CD4-positive, alpha-beta T cell treated with Interferon gamma for 1 hour (primary cell): ENCODE results near the gene CD101.

Source experiments
- DNase-seq: peaks from one replicate; pipeline ENCODE4 v3.0.0-alpha.2; 2020

CD101 gene

DNA sequence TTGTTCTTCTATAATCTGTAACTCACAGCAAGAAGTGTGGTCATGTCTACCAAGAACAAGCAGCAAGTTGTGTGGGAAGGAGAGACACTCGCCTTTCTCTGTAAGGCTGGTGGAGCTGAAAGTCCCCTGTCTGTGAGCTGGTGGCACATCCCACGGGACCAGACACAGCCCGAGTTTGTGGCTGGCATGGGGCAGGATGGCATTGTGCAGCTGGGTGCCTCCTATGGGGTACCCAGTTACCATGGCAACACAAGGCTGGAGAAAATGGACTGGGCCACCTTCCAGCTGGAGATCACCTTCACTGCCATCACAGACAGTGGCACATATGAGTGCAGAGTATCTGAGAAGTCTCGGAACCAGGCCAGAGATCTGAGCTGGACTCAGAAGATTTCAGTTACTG, 15.5 kb downstream of the CD101 start:
- no peak for DNase-seq

DNA sequence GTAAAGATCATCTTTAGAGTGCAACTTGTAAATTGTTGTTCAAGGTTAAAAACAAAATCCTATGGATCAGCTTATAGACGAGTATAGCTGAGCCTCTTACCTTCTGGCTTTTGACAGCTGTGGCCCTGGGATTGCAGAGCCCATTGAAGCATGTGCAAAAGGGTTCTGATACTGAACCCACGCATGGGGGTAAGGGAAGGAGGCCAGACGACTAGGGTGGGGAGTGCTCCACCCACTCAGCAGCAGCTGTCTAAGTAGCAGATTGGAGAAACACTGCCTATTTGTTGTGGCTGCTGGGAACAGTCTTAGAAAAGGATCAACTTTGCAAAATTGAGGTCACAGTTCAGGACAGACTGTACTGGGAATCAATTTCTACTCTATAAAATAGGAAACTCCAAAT, 16.1 kb downstream of the CD101 start:
- no peak for DNase-seq

DNA sequence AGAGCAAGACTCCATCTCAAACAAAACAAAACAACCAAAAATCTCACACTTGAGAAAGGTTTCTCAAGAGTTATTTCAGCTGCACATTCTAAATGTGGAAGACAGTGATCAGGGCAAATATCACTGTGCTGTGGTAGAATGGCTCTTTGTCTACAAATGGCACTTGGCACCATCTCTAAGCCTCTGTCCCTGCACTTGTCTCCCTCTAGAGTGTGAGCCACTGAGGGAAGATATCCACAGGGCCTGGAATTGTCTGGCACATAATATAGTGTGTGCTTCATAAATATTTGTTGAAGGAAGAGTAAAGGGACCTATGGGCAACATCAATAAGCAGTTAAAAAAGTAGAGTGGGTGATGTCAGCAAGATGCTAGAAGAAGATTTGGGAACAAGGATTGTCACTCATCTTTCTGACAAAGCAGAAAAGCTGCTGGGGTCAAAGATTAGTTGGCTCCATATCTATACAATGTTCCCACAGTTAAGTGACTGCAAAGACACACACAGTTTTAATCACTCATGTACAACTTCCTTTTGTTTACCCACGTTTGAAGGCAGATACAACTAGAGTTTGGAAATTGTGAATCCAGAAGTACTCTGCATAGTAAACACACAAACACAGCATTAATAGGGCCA, 19.1 kb downstream of the CD101 start:
- no peak for DNase-seq

DNA sequence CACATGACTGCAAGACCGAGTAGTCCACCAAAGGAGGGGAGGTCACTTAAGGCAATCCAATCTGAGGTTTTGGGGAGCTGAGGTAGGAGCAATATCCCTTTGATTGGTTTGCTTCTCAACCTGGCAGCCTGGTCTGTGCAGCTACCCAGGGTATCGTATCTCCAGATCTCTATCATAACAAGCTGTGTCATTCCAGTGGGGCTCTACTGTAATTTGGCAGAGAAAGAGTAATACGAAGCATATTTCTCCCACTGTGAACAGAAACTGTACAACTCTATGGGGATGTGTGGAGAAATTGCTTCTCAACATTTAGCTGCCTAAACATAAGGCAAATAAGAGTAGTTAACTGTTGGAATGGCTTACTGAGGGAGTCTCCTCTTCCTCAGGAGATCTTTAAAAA, 20.6 kb downstream of the CD101 start:
- no peak for DNase-seq

DNA sequence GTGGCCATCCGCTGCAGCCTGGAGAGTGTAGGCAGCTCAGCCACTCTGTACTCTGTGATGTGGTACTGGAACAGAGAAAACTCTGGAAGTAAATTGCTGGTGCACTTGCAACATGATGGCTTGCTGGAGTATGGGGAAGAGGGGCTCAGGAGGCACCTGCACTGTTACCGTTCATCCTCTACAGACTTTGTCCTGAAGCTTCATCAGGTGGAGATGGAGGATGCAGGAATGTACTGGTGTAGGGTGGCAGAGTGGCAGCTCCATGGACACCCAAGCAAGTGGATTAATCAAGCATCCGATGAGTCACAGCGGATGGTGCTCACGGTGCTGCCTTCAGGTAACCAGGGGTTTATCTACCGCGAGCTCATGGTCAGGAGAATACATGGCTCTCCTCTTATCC, 24.0 kb downstream of the CD101 start:
- DNase-seq, result no peak

DNA sequence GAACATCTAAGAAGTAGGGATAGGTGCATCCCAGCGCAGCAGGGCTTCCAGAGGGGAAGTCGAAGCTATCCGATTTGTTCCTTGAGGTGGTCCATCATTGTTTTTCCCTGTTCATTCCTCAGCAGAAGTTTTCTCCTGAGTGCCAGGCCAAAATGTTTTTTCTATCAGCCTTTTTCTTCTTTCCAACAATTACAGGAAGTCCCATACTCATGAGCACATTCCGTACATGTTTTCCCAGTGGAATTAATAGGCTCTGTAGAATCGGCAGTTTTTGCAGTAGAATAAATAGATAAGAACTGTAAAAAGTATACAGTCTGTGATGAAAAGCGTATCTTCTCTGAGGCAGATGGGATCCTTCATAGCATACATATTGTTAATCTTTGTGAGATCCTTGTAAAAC, 24.8 kb downstream of the CD101 start:
- no peak for DNase-seq

DNA sequence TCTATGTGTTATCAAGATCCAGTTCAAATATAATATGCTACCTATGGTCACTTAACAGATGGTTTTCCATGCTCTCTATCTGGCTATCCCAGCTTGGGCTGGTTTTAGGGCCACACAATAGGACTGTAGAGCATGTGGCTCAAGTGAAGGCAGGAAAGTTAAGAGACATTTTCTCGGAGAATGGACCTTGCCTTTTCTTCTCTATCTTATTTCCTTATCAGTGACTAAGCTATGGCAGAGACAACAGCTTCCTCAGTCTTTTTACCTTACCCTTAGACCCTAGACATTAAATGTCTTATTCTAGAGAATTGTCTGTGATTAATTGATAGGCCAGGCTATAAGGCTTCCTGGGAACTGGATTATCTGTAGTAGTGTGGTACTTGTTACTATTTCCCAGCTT, 28.1 kb downstream of the CD101 start:
- DNase-seq, result no peak

DNA sequence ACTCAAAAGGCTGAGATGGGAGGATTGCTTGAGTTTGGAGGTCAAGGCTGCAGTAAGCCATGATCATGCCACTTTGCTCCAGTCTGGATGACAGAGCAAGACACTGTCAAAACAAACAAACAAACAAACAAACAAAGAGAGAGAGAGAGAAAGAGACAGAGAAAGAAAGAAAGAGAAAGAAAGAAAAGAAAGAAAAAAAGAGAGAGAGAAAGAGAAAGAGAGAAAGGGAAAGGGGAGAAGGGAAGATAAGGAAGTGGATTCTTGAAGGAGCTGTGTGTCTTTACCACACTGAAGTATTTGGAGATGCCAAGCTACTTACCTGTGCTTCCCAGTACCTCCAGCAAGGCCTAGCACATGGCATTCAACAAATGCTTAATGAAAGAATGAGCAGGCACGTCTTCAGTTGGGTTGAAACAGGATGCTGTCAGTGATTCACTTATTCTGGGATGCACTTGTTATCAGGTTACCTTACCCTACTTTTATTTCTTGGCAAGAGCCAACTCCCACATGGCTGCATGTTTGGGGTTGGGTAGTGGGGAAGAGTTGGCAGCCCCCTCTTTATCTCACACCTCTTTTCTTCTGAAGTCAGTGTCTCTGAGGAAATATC, 28.8 kb downstream of the CD101 start:
- no peak for DNase-seq

DNA sequence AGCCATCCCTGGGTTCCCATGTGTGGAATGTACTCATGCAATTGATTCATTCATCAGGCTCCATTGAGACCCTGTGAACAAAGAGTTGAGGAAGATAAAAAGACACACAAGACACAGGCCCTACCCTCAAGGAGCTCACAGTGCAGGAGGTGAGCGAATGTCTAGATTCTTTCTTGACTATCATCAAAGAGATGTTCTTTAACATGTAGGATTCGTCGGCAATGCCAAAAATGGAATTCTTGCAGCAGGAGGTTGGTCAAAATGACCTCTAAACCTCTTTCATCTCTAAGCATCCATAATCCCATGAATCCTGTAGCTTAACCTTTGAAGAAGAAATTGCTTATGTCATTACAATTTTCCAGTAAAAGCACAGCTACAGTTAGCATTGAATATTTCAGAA, 30.7 kb downstream of the CD101 start:
- no peak for DNase-seq

DNA sequence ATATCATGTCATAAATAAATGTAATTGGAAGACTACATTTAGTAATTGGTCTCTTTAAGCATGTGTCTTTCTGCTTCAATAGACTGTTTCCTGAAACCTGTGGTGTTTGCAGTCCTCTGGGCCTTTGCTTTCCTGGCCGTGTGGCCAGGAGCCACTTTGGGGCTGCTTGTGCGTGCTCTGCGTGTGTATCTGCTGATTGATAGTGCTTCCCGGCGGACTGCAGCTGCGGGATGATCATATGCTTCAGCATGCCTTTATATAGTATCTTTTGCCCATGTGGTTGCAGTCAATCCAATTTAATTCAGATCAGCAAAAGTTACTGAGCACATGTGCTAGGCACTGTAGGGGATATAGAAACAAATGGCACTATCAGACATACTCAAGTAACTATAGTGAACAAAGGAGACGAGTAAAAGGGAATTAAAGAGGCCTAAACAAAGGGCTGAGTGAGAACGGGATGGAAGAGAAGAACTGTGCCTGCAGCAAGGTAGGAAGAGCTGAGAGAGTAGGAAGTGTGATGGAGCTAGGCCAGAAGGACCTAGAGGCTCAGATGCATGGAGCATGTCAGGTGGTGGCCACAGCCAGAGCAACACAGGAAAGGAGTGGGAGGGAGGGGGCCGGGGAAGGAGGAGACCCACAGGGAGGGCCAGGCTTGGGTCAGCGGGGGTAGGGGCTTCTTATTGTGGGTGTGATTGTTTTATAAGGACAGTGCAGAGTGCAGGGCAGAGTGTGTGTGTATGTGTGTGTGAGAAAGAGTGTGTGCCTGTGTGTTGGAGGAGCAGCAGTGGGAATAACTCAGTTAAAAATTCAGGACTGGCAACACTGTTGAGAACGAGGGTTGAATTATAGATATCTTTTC, 31.4 kb downstream of the CD101 start:
- no peak for DNase-seq

DNA sequence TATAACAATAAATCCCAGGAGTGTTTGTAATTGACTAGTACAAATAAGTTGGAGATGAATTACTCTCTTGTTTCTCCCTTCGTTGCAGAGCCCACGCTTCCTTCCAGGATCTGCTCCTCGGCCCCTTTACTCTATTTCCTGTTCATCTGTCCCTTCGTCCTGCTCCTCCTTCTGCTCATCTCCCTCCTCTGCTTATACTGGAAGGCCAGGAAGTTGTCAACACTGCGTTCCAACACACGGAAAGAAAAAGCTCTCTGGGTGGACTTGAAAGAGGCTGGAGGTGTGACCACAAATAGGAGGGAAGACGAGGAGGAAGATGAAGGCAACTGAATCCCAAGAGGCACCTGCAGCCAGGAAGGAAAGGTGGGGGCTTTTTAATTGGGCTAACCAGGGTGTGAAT, 32.2 kb downstream of the CD101 start:
- no peak for DNase-seq

DNA sequence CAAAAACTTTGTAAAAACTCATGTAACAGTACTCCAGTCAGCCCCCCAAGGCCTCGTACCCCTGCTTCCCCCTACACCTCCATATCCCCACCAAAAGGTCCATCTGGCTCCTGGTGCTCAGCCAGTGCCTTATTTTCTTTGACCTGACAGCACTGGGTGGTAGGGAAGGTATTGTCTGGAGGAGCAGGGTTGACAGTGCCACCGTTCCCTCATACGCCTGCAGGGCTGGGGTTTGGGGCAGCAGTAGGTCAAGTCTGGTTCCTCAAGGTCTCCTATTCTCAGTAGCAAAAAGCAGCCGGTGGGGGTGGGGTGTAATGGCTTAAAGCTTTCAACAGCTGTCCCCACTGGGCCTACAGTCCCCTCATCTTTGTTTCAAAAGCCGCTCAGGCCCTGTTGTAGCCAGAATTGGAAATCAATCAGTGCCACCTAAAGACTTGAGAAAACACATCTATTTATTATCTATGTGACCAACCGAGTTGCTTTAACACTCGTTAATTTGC, 33.3 kb downstream of the CD101 start:
- DNase-seq, result no peak

DNA sequence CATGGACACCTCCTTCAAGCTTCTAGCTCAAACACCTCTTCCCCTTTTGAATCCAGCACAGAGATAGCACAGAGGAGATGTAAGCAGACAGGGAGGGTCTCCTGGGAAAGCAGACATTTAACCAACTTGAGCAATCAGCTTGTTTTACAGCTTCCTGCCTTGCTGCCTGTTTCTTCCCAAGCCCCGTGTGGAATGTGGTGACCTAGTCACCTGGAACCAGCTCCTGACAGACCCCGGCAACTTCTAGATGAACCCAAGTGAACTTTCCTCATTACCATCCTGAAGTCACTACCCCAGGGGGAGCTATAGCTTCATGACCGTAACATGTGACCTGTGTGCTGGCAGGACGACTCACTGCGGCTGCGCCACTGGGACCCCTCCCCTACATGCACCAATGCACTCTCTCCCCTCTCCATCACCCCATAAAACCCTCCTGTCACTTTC, 34.5 kb downstream of the CD101 start:
- no peak for DNase-seq

DNA sequence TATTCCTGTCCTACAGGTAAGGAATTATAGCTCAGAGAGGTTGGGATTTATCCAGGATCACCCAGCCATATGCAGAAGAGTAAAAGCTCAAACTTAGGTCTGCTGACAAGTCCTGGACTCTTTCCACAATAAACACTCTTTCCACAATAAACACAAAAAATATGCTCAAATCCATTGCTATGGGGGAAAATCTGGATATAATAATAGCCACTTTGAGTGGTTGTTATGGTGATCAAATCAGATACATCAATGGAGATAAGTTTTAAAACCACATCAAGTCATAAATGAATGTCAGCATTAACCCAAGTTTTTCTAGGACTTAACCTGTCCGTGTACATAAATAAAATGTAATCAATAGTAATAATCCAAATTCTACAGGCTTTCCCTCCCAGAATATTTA, 36.2 kb downstream of the CD101 start:
- DNase-seq, result no peak

DNA sequence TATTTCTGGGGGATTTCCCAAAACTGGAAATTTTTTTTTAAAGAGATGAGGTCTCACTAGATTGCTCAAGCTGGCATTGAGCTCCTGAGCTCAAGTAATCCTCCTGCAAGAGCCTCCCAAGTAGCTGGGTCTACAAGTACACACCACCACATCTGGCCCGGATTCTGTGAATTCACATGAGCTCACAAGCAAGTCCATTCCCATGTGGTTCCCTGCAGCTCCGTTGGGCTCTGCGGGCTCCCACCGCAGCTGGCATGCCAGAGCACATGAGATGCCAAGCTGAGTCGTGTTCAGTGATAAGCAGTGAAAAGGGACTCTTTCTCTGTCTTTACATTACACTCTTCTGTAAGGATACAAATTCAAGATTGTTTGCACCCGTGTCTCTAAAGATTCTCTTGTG, 36.7 kb downstream of the CD101 start:
- no peak for DNase-seq

DNA sequence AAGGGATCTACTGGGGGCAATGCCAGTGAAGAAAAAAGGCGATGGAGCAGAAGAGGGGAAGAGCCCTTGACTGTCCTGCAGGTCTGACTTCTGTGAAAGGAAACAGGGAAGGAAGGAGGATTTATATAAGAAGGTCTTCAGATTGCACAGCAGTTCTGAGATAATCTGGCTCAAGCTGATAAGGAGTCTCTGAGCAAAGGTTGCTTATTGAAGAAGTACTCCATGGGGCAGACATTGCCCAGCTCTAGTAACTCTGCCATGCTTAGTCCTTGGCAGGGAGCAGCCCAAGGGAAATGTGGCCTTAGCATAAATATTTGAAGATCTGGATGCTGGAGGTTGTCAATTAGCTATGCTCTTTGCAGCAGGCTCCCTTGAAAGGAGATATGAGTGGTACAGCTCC, 42.7 kb downstream of the CD101 start:
- no peak for DNase-seq

DNA sequence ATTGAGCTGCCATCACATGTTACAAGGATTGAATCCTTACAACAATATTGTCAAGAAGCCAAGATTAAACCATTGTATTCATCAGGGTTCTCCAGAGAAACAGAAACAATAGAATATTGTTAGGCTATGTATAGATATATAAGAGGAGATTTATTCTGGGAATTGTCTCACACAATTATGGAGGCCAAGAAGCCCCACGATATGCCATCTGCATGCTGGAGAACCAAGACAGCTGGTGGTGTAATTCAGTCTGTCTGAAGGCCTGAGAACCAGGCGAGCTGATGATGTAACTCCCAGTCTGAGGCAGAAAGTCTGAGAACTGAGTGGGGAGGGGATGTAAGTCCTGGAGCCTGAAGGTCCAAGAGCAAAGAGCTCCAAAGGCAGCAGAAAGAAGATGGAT, 44.1 kb downstream of the CD101 start:
- DNase-seq, result no peak

DNA sequence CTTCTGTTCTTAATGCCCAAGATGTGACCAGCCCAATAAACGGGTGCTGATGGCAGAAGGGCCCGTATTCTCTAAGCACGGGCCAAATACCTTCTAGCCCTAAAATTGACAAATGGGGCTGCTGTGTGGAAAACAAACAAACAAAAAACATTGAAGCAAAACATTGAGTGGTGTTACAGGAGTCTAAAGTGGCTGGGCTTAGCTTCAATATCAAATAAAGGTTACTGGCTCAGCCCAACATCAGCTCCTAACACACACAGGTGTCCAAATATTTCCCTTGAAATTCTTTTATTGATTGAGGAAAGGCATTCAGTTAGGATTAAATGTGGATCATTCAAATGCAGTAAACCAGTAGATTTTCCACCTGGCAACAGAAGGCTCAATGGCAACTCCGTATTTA, 45.2 kb downstream of the CD101 start:
- no peak for DNase-seq

DNA sequence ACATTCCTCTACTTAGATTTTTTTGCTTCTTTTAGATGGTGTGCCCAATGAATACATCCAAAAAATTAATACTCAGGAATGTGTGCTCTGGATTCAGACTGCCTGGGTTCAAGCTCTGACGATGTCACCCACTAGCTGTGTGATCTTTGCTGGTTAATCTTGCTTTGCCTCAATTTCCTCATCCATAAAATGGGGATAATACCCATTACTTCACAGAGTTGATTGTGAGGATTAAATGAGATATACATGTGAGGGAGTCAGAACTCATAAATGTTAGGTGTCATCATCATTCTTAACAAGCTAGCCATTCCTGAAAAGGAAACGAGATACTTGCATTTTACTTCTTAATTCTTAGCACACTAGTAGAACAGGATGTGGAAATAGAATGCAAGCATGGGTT, 45.7 kb downstream of the CD101 start:
- no peak for DNase-seq

DNA sequence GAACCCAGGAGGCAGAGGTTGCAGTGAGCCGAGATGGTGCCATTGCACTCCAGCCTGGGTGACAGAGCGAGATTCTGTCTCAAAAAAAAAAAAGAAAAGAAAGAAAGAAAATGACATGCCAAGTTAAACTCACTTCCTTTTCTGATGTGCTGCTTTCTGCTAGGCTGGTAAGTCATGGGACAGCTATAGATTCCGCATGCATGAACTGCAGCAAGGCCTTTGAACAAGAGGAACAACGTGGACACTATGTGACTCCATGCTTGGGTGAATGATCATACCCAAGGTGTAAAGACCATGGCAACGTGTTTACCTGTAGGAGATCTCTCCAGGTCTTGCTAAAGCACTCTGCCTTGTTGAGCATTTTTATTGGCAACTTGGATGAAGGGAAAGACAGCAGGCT, 48.3 kb downstream of the CD101 start:
- DNase-seq, result no peak

DNA sequence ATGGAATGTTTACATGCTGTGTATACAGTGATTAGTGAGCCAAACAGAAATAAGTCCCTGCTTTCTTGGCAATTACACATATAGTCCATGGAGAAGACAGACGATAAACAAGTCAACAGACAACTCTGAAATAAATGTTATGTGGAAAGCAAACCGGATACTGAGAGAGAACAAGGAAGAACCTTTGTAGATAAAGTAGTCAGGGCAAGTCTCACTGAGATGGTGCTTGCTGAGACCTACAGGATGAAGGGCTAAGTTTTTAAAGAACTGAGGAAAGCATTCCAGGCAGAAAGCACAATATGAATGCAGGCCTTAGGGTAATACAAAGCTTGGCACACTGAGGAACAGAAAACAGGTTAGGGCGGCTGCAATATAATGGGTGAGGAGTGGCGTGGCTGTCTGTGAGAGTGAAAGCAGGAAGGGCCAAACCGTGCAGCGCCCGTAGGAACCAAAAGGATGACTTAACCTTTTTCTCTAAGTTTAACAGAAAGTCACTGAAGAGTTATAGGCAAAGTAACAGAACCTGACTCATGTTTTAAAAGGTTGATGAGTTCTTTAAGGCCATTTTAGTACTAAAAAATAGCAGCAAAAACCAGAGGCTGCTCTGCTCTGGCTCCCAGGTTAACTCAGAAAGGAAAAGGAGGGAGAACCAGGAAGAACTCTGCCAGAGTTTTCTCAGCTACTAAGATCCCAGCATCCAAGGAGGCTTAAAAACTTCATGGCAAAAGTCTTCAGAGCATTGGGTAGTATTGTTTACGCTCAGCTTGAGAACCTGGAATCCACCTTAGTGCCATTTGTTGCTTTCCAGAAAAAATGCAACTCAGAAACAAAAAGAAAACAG, 49.9 kb downstream of the CD101 start:
- no peak for DNase-seq

DNA sequence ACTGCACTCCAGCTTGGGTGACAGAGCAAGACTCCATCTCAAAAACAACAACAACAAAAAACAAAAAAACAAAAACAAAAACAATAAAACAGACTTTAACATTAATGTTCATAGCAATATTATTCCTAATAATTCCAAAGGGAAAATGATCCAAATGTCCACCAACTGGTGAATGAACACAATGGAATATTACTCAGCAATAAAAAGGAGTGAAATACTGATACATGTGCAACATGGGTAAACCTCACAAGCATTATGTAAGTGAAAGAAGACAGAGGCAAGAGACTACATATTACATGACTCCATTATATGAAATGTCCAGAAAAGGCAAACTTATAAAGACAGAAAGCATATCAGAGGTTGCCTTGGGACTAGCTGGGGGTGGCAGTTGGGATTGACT, 52.5 kb downstream of the CD101 start:
- DNase-seq, result no peak

DNA sequence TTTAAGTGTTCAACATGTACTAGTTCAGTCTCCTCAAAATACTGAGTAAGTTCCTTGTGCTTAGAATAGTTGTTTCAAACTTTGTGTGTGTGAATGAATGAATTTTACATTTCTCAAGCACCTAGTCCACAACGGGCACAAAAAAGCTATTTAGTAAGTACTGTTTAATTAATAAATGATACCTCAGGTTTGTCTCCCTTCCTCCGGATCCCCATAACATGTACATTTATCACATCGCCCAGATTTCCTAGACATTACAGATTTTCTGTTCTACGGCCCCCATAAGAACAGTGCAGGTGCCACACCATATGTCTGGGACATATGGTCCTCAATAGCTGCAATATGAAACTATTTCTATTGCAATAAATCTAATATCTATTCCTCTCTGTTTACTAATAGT, 57.2 kb downstream of the CD101 start:
- no peak for DNase-seq
